Colon (tissue), 2 donors: ENCODE measurements around the gene RNU1-2.
"Not testable (repeated sequence)": the region's sequence is repeated elsewhere in the genome, so short reads cannot be mapped to it uniquely, and the experiment has no call there.

Experiments used
- FAIRE-seq: peaks from 2 replicates; lab custom pipeline; 2012; peaks lifted over from hg19 to GRCh38; lab: Jason Lieb, UNC
- donor health status: control.
- donor health status: control.

RNU1-2 gene

GRCh38 chr1:16895598-16896315 is at the start of gene RNU1-2:
RNU1-2 (plus strand) TSS chr1:16895980.
- FAIRE-seq = peak; percentile 88

DNA sequence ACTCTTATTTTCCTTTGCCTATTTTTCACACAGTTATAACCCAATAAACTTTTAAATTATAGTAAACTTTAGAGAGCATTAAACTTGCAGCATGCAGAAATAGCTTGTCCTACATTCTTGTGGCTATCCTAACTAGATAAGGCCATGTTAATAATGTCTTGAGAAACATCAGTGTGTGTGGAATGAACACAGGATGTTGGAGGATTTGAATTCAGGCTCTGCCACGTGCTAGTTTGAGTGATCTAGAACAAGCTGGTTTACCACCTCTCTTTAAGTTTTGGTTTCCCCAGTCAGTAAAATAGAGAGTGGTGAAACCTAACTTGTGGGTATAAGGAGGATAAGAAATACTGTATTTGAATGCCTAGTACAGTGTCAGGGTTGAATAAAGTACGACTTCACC is 39.6 kb upstream of the RNU1-2 start:
- FAIRE-seq = not testable (repeated sequence)

DNA sequence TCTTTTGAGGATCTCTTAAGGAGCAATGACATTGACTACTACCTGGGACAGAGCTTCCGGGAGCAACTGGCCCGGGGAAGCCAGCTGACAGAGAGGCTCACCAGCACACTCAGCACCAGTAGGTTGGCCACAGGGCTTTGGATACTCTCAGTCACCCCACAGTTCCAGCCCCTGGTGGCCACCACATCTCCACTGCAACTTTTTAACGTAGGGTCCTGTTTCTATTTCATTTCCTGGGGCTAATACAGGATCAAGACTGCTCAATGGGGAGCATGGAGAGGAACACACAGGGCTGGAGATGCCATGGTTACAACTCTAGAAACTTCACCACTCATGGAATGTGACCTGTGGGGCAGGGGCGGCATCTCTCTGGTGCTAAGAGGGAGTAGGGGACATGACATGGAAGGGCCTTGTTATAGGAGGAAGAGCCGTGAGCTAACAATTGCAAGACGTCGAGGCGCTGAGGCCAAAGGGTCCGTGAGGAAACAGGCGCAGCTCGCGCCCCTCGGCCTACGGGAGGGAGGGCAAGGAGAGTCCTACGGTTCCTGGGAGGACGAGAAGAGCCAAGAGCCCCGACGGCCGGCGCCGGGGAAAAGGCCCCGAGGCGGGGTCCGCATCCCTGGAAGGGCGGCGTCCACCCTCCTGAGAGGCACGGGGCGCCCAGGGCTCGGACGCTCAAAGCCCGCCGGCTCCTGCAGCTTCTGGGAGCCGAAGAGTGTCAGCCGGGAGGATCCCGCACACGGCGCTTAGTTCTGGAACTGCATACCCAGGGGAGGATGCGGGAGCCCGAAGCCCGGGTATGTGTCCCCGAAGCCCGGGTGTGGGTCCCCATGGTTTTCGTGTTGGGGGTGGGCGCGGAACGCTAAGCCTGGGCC is 36.4 kb upstream of the RNU1-2 start:
- FAIRE-seq = not testable (repeated sequence)

DNA sequence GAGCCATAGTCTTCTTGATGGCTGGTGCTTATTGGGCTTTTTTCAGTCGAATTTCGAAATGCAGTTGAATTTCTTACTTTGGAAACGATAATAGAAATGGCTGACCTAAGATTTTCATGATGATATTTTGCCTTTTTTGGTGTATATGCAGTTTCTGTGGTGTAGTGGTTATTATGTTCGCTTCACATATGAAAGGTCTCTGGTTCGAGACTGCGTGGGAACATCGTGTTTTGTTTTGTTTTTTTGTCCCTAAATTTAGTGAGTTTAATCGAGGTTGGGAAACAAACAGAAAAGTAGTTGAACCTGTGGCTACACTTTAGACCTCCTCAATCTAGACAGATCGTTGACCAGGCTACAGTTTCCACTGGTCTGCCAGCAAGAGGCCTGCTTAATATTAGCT is 35.7 kb upstream of the RNU1-2 start:
- not testable (repeated sequence) for FAIRE-seq

GRCh38 chr1:16861832-16862245 is 33.9 kb upstream of the RNU1-2 start:
- not testable (repeated sequence) for FAIRE-seq

DNA sequence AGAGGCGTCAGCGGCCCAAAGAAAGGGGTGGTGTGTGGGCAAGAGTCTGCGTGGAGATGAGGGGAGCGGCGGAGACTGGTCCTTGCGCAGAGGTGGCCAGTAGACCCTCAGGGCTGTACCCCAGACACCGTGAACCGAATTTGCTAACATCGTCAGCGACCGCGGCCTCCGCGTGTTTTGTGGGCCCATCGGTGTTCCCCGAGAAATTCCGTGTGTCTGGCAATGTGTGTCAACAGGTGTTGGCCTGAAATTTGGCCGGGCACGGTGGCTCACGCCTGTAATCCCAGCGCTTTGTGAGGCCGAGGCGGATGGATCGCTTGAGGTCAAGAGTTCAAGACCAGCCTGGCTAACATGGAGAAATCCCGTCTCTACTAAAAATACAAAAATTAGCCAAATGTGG is 33.4 kb upstream of the RNU1-2 start:
- not testable (repeated sequence) for FAIRE-seq

- FAIRE-seq = not testable (repeated sequence)
Observed at GRCh38 chr1:16863024-16863423, 32.8 kb upstream of the RNU1-2 start.

- peak; percentile 5 for FAIRE-seq
Observed at GRCh38 chr1:16866926-16867707, 28.7 kb upstream of the RNU1-2 start.

- FAIRE-seq = not testable (repeated sequence)
Observed at GRCh38 chr1:16868787-16869186, 27.0 kb upstream of the RNU1-2 start.

DNA sequence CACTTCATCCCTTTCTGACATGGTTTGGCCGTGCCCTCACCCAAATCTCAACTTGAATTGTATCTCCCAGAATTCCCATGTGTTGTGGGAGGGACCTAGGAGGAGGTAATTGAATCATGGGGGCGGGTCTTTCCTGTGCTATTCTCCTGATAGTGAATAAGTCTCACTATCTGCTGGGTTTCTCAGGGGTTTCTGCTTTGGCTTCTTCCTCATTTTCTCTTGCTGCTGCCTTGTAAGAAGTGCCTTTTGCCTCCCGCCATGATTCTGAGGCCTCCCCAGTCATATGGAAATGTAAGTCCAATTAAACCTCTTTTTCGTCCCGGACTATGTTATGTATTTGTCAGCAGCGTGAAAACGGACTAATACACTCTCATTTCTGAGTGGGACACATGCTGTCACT is 25.8 kb upstream of the RNU1-2 start:
- FAIRE-seq = not testable (repeated sequence)

- FAIRE-seq = not testable (repeated sequence)
Observed at GRCh38 chr1:16871171-16871570, 24.6 kb upstream of the RNU1-2 start.

DNA sequence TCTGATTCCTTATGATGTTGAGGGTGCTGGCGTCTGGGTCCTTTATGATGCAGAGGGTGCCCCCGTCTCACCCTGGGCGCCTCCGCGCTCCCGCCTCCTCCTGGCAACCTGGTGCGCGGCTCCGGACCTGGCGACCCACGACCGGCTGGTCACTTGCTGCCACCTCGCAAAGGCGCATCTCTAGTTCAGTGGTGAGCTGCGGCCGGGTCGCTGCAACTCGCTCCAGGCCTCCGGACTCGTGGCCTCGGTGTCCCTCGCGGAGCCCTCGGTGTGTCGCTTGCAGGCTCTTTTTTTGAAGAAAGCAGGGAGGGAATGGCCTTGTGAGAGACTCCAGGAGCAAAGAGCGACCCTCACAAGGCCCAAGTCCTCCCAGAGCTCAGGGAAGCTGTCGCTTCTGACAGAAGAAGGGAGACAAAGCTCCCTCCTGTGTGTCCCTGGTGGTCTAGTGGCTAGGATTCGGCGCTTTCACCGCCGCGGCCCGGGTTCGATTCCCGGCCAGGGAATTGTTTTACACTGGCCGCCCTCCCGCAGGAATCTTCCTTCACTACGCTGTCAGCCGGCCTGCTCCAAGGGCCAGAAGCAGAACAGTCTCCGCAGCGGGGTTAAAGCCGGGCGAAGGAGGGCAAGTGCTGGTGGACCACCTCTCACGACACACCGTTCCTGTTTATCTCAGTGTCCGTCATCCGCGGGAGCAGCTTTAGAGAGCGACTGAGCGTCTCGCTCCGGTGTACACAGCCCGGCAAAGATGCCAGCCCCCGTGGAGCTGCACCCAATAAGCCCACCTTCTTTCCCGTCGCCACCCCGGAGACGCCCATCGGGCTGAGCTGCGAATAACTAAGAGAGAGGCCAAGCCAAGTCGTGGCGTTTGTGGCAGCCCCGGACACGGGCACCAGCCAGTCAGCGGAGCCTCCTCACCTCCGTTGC is 23.4 kb upstream of the RNU1-2 start:
- not testable (repeated sequence) for FAIRE-seq

- not testable (repeated sequence) for FAIRE-seq
Observed at GRCh38 chr1:16873076-16873879, 22.5 kb upstream of the RNU1-2 start.

- FAIRE-seq = not testable (repeated sequence)
Observed at GRCh38 chr1:16874968-16875765, 20.6 kb upstream of the RNU1-2 start.

GRCh38 chr1:16881742-16882141 is 14.0 kb upstream of the RNU1-2 start:
- not testable (repeated sequence) for FAIRE-seq

- FAIRE-seq = no peak
Observed at GRCh38 chr1:16882986-16883385, 12.8 kb upstream of the RNU1-2 start.

DNA sequence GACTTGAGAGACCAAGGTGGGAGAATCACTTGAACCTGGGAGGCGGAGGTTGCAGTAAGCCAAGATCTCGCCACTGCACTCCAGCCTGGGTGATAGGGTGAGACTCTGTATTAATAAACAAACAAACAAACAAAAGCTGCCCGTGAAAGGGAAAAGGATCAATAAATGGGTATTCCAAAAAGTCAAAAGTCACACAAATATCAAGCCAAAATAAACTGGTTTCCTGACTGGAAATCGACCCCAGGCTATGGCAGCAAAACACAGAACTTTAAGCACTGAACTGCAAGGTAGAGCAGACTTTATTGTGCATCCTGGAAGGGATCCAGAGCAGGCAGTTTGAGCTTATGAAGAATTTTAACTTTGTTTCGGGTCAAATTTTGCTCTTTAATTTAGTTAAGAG is 11.3 kb upstream of the RNU1-2 start:
- FAIRE-seq = not testable (repeated sequence)

DNA sequence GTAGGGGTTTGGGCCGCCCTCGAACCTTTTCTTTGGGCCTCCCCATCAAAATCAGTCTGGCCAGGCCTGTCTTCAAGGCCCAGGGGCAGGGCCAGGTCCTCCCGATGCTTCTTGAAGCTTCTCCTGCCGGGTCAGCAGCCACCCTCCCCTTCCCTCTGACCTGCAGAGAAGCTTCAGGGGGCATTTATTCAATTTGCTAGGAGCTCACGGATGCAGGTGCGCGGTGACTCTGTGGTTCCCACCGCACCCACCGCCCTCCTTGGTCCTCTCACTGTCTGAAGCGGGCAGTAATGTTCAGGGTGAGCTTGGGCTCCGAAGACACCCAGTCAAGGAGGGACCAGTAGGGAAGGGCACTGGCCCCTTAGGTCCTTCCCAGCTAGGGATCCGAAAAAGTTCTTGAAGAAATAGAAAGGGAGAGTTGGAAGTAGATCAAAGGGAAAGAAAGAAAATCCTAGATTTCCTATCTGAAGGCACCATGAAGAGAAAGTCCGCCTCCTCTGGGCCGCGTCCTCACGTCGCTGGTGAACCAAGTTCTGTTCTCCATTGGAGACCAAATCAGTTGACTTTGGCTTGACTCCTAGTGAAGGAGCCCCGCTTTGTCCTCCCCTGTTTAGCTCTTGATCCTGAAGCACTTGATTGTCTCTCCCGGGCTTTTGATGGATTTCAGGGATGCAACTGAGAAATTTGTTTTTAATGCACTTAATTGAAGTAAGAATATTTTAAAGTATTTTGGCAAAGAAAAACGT is 8.7 kb upstream of the RNU1-2 start:
- FAIRE-seq = no peak
